Neural cell (in vitro differentiated cells): Measurements from ENCODE around the gene AKT1S1. TPM values are rescaled to one million over a fixed set of nuclear protein-coding genes. Genes with fewer than 3 reads are reported as not detected.

Source experiments
- H2AFZ ChIP-seq: fragments of 200-600, 300-800 bp; sonication (generic), shearing (Covaris generic); 2 replicates; pipeline ENCODE4 v1.6.0; 2014; ENCODE audit warnings: low read depth, mild to moderate bottlenecking, antibody characterized with exemption, low read length, moderate library complexity
- H3F3A ChIP-seq: fragments of 200-600 bp; shearing (Covaris generic); 2 replicates; pipeline ENCODE4 v1.6.1; 2016; ENCODE audit warnings: mild to moderate bottlenecking, moderate library complexity, mixed read lengths, antibody characterized with exemption, low read length; ENCODE audit not compliant: insufficient read depth, poor library complexity, severe bottlenecking
- H3K27ac ChIP-seq: fragments of 200-600, 300-800 bp; sonication (generic), shearing (Covaris generic); 2 replicates; pipeline ENCODE4 v1.5.1; 2014; ENCODE audit warnings: mild to moderate bottlenecking, low read length, moderate library complexity
- H3K27me3 ChIP-seq: fragments of 300-800, 200-600 bp; sonication (generic), shearing (Covaris generic); 2 replicates; pipeline ENCODE4 v1.6.0; 2014; ENCODE audit warnings: mild to moderate bottlenecking, low read depth, low read length, moderate library complexity; ENCODE audit not compliant: insufficient read depth
- H3K36me3 ChIP-seq: fragments of 300-800, 200-600 bp; sonication (generic), shearing (Covaris generic); 2 replicates; pipeline ENCODE4 v1.5.1; 2014; ENCODE audit warnings: mild to moderate bottlenecking, antibody characterized with exemption, low read length, moderate library complexity; ENCODE audit not compliant: insufficient read depth
- H3K4me2 ChIP-seq: fragments of 300-800, 200-600 bp; sonication (generic), shearing (Covaris generic); 2 replicates; pipeline ENCODE4 v1.6.0; 2014; ENCODE audit warnings: mild to moderate bottlenecking, low read length
- H3K4me3 ChIP-seq: fragments of 300-800, 200-600 bp; sonication (generic), shearing (Covaris generic); 2 replicates; pipeline ENCODE4 v1.5.1; 2014; ENCODE audit warnings: mild to moderate bottlenecking, low read length, moderate library complexity
- H3K79me2 ChIP-seq: fragments of 200-600 bp; shearing (Covaris generic); replicated peaks from 2 replicates; pipeline ENCODE4 v1.6.0; 2014; ENCODE audit warnings: mild to moderate bottlenecking, low read length, moderate library complexity; ENCODE audit not compliant: insufficient read depth
- H3K9ac ChIP-seq: fragments of 300-800, 200-600 bp; sonication (generic), shearing (Covaris generic); 2 replicates; pipeline ENCODE4 v1.6.1; 2016; ENCODE audit warnings: mild to moderate bottlenecking, low read length, mixed read lengths
- H3K9me2 ChIP-seq: fragments of 200-600 bp; shearing (Covaris generic); 2 replicates; pipeline ENCODE4 v1.6.1; 2016; ENCODE audit warnings: mild to moderate bottlenecking, low read length, mixed read lengths; ENCODE audit not compliant: insufficient read depth
- H3K9me3 ChIP-seq: fragments of 200-600, 300-800 bp; sonication (generic), shearing (Covaris generic); 2 replicates; pipeline ENCODE4 v1.6.1; 2016; ENCODE audit warnings: mild to moderate bottlenecking, mixed run types, low read length, moderate library complexity, mixed read lengths
- H4K20me1 ChIP-seq: fragments of 200-600 bp; shearing (Covaris generic); 2 replicates; pipeline ENCODE4 v1.6.1; 2016; ENCODE audit warnings: mild to moderate bottlenecking, mixed run types; ENCODE audit not compliant: insufficient read depth
- EP300 ChIP-seq: fragments of 450-650 bp; conservative IDR thresholded peaks from 2 replicates; pipeline ENCODE4 v1.6.1; 2014; ENCODE audit warnings: antibody characterized with exemption, mild to moderate bottlenecking, moderate library complexity; ENCODE audit not compliant: poor library complexity, severe bottlenecking
- EZH2 ChIP-seq: fragments of 200-600, 300-800 bp; shearing (Covaris generic), sonication (generic); IDR thresholded peaks from 2 replicates; pipeline ENCODE4 v1.6.1; 2014; ENCODE audit warnings: antibody characterized with exemption, low read length, borderline replicate concordance, mild to moderate bottlenecking; ENCODE audit not compliant: insufficient read depth, poor library complexity, severe bottlenecking
- MXI1 ChIP-seq: fragments of 450-650 bp; conservative IDR thresholded peaks from 2 replicates; pipeline ENCODE4 v1.6.1; 2014; ENCODE audit warnings: antibody characterized with exemption, mild to moderate bottlenecking; ENCODE audit not compliant: poor library complexity, severe bottlenecking
- POLR2AphosphoS5 ChIP-seq: IDR thresholded peaks from 2 replicates; pipeline ENCODE4 v1.6.1; 2012
- RAD21 ChIP-seq: fragments of 450-650 bp; conservative IDR thresholded peaks from 2 replicates; pipeline ENCODE4 v1.6.1; 2014; ENCODE audit warnings: antibody characterized with exemption, mild to moderate bottlenecking, moderate library complexity
- SMC3 ChIP-seq: fragments of 450-650 bp; conservative IDR thresholded peaks from 2 replicates; pipeline ENCODE4 v1.6.1; 2014; ENCODE audit warnings: antibody characterized with exemption, mild to moderate bottlenecking, moderate library complexity; ENCODE audit not compliant: poor library complexity
- TAF1 ChIP-seq: IDR thresholded peaks from 2 replicates; pipeline ENCODE4 v1.6.1; 2012; ENCODE audit warnings: low read depth
- polyA plus RNA-seq: library from polyadenylated mRNA; depleted of rRNA; stranded (reverse); fragments of >200 nt; gene quantifications from 2 replicates; pipeline ENCODE4 v1.2.3, GENCODE V29; 2014
- TF ChIP-seq, protein P1 (sequence below): IDR thresholded peaks from 2 replicates; pipeline ENCODE4 v1.6.1; 2012; ENCODE audit warnings: borderline replicate concordance
- TF ChIP-seq, protein P2 (sequence below): fragments of 450-650 bp; IDR thresholded peaks from 2 replicates; pipeline ENCODE4 v1.5.1; 2014; ENCODE audit warnings: antibody characterized with exemption, mild to moderate bottlenecking, moderate library complexity; ENCODE audit not compliant: poor library complexity, severe bottlenecking

AKT1S1 gene
- polyA plus RNA-seq, 1 donor from 2014 or later = 4.8 TPM

DNA sequence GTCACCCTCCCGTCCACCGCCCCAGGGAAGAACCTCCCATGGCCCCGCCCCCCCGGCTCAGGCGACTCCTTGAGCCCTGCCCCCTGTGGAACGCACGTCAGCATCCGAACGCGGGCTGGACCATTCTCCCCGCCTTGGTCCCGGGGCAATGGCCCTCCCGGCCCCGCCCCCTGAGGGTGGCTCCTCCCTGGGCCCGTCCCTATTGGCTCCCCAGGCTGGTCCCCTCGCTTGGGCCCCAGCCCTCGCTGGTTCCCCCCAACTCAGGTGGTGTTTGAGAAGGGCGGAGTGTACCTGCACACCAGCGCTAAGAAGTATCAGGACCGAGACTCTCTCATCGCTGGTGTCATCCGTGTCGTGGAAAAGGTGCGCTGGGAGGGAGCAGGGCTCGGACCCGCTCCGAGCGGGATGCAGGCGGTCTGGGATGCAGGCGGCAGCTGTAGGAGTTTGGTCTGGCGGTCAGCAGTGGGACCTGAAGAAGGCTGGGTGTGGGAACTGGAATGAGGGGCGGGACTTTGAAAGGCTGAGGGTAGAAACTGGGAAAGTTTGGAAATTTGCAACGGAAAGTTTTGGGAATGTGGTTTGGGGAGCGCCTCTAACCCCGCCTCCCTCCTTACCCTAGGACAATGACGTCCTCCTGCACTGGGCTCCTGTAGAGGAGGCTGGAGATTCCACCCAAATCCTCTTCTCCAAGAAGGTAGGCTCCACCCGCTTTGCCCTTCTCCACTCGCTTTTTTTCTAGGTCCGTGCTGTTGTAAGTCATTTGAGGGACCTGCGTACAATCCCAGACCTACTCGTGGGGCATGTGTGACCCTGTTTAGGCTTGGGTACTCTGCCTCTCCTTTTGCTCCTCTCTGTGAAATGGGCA is 956 bp upstream of the AKT1S1 start:
- Histone ChIP-seq H3K9me3 (peaks cover 6% of the 10 kb centered on the region), H3K9me2 (no peaks in the 10 kb centered on the region), H3K4me3 (peak overlapping the region; percentile 75), H3K79me2 (peaks cover 14% of the 10 kb centered on the region), H2AFZ (peak overlapping the region; percentile 42), H3K27ac (peak overlapping the region; percentile 96), H3K36me3 (peaks cover 7% of the 10 kb centered on the region), H4K20me1 (no peaks in the 10 kb centered on the region), H3K9ac (peak overlapping the region; percentile 92), H3K4me2 (peak overlapping the region; percentile 68), H3K27me3 (no peaks in the 10 kb centered on the region), H3F3A (no peaks in the 10 kb centered on the region)
- TF ChIP-seq POLR2AphosphoS5 = peak; percentile 65
- TF ChIP-seq RAD21 = no peak
- no peak for TF ChIP-seq EZH2

DNA sequence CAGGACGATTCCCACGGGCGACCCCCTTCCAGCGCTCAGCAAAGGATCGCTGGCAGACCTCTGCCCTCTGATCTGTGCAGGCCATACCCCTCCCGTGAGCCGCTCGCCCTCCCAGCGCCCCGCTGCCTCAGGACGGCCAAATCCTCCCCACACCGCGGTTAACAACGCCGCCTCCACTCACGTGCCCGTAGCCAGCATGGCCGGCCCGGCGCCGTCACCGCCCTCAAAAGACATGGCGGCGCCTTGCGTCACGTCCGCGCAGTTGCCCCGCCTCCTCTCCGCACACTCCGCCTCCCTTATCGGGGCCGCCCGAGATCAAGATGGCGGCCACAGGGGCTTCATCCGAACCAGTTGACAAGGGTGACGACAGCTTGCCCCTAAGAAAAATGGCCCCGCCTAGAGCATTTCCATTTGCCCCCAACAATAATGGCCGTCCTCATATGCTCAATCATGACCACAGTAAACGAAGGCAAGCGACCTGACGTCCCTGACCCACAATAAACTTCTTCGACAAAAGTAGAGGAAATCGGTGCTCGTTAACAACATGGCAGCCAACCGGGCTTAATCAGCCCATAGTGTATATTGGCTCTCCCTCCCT is 634 bp downstream of the AKT1S1 start:
- TF ChIP-seq, protein P1, sequence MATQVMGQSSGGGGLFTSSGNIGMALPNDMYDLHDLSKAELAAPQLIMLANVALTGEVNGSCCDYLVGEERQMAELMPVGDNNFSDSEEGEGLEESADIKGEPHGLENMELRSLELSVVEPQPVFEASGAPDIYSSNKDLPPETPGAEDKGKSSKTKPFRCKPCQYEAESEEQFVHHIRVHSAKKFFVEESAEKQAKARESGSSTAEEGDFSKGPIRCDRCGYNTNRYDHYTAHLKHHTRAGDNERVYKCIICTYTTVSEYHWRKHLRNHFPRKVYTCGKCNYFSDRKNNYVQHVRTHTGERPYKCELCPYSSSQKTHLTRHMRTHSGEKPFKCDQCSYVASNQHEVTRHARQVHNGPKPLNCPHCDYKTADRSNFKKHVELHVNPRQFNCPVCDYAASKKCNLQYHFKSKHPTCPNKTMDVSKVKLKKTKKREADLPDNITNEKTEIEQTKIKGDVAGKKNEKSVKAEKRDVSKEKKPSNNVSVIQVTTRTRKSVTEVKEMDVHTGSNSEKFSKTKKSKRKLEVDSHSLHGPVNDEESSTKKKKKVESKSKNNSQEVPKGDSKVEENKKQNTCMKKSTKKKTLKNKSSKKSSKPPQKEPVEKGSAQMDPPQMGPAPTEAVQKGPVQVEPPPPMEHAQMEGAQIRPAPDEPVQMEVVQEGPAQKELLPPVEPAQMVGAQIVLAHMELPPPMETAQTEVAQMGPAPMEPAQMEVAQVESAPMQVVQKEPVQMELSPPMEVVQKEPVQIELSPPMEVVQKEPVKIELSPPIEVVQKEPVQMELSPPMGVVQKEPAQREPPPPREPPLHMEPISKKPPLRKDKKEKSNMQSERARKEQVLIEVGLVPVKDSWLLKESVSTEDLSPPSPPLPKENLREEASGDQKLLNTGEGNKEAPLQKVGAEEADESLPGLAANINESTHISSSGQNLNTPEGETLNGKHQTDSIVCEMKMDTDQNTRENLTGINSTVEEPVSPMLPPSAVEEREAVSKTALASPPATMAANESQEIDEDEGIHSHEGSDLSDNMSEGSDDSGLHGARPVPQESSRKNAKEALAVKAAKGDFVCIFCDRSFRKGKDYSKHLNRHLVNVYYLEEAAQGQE = peak; percentile 77
- TF ChIP-seq RAD21 (no peak), MXI1 (peak; percentile 70), TAF1 (peak; percentile 80), POLR2AphosphoS5 (peak; percentile 87), EP300 (no peak), EZH2 (no peak), SMC3 (no peak)
- TF ChIP-seq, protein P2, sequence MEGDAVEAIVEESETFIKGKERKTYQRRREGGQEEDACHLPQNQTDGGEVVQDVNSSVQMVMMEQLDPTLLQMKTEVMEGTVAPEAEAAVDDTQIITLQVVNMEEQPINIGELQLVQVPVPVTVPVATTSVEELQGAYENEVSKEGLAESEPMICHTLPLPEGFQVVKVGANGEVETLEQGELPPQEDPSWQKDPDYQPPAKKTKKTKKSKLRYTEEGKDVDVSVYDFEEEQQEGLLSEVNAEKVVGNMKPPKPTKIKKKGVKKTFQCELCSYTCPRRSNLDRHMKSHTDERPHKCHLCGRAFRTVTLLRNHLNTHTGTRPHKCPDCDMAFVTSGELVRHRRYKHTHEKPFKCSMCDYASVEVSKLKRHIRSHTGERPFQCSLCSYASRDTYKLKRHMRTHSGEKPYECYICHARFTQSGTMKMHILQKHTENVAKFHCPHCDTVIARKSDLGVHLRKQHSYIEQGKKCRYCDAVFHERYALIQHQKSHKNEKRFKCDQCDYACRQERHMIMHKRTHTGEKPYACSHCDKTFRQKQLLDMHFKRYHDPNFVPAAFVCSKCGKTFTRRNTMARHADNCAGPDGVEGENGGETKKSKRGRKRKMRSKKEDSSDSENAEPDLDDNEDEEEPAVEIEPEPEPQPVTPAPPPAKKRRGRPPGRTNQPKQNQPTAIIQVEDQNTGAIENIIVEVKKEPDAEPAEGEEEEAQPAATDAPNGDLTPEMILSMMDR = peak; percentile 17
- no peaks in the 10 kb centered on the region for H3F3A ChIP-seq
- H3K9me2 ChIP-seq = no peaks in the 10 kb centered on the region
- H4K20me1 ChIP-seq = no peaks in the 10 kb centered on the region
- peaks cover 14% of the 10 kb centered on the region for H3K79me2 ChIP-seq
- no peaks in the 10 kb centered on the region for H3K36me3 ChIP-seq
- H3K27me3 ChIP-seq = no peaks in the 10 kb centered on the region
- no peaks in the 10 kb centered on the region for H3K9me3 ChIP-seq
- peak overlapping the region; percentile 81 for H3K4me2 ChIP-seq
- H3K4me3 ChIP-seq = peak overlapping the region; percentile 75
- H3K27ac ChIP-seq = peak overlapping the region; percentile 93
- peak overlapping the region; percentile 97 for H3K9ac ChIP-seq
- peak overlapping the region; percentile 51 for H2AFZ ChIP-seq
